ENCODE data around the gene ADAMTS9. TPM values are rescaled to one million over a fixed set of nuclear protein-coding genes. Genes with fewer than 3 reads are reported as not detected.

ADAMTS9 gene
- polyA plus RNA-seq, 1 donor from 2014 or later: 0.32 TPM

GRCh38 chr3:64664397-64664796 is 23.4 kb downstream of the ADAMTS9 start:
- H3K27ac ChIP-seq (ENCODE audit: low read length): no peak overlapping the region
- H3F3A ChIP-seq (ENCODE audit: insufficient read depth, low read length, poor library complexity, severe bottlenecking): no peaks in the 10 kb centered on the region
- H2AFZ ChIP-seq (ENCODE audit: low read depth, low read length): no peak overlapping the region
- H3K4me2 ChIP-seq (ENCODE audit: low read length): no peak overlapping the region
- H3K79me2 ChIP-seq (replicated peaks; ENCODE audit: insufficient read depth, low read length): no peaks in the 10 kb centered on the region
- H4K20me1 ChIP-seq (ENCODE audit: insufficient read depth): no peaks in the 10 kb centered on the region
- no peak overlapping the region for H3K4me3 ChIP-seq (ENCODE audit: low read length)
- H3K27me3 ChIP-seq (ENCODE audit: insufficient read depth, low read depth, low read length): no peaks in the 10 kb centered on the region
- TF ChIP-seq EZH2 (IDR thresholded peaks at IDR 0.05; ENCODE audit: borderline replicate concordance, insufficient read depth, low read length, poor library complexity, severe bottlenecking) (no peak), RAD21 (conservative IDR thresholded peaks at IDR 0.05) (no peak), EP300 (conservative IDR thresholded peaks at IDR 0.05; ENCODE audit: poor library complexity, severe bottlenecking) (no peak), MXI1 (conservative IDR thresholded peaks at IDR 0.05; ENCODE audit: poor library complexity, severe bottlenecking) (no peak)
- H3K9me2 ChIP-seq (ENCODE audit: insufficient read depth, low read length): no peaks in the 10 kb centered on the region
- no peak overlapping the region for H3K9ac ChIP-seq (ENCODE audit: low read length)
- H3K36me3 ChIP-seq (ENCODE audit: insufficient read depth, low read length): no peaks in the 10 kb centered on the region
- H3K9me3 ChIP-seq (ENCODE audit: low read length): no peaks in the 10 kb centered on the region

- Histone ChIP-seq H3K4me3 (ENCODE audit: low read length) (no peak overlapping the region), H3F3A (ENCODE audit: insufficient read depth, low read length, poor library complexity, severe bottlenecking) (no peaks in the 10 kb centered on the region), H3K9me2 (ENCODE audit: insufficient read depth, low read length) (no peaks in the 10 kb centered on the region), H3K9me3 (ENCODE audit: low read length) (no peaks in the 10 kb centered on the region), H3K4me2 (ENCODE audit: low read length) (no peak overlapping the region), H3K79me2 (replicated peaks; ENCODE audit: insufficient read depth, low read length) (no peaks in the 10 kb centered on the region), H3K36me3 (ENCODE audit: insufficient read depth, low read length) (no peaks in the 10 kb centered on the region), H3K27ac (ENCODE audit: low read length) (no peak overlapping the region), H3K27me3 (ENCODE audit: insufficient read depth, low read depth, low read length) (no peaks in the 10 kb centered on the region), H3K9ac (ENCODE audit: low read length) (no peak overlapping the region), H2AFZ (ENCODE audit: low read depth, low read length) (no peak overlapping the region), H4K20me1 (ENCODE audit: insufficient read depth) (no peaks in the 10 kb centered on the region)
- TF ChIP-seq TAF1 (IDR thresholded peaks at IDR 0.05; ENCODE audit: low read depth) (no peak), SMC3 (conservative IDR thresholded peaks at IDR 0.05; ENCODE audit: poor library complexity) (no peak), EP300 (conservative IDR thresholded peaks at IDR 0.05; ENCODE audit: poor library complexity, severe bottlenecking) (no peak), POLR2AphosphoS5 (IDR thresholded peaks at IDR 0.05) (no peak), MXI1 (conservative IDR thresholded peaks at IDR 0.05; ENCODE audit: poor library complexity, severe bottlenecking) (no peak), REST (IDR thresholded peaks at IDR 0.05; ENCODE audit: borderline replicate concordance) (no peak), EZH2 (IDR thresholded peaks at IDR 0.05; ENCODE audit: borderline replicate concordance, insufficient read depth, low read length, poor library complexity, severe bottlenecking) (no peak), RAD21 (conservative IDR thresholded peaks at IDR 0.05) (no peak), CTCF (IDR thresholded peaks at IDR 0.05; ENCODE audit: poor library complexity, severe bottlenecking) (no peak)
These were observed 28.2 kb downstream of the ADAMTS9 start for GRCh38 chr3:64659617-64659978.
